Ascending aorta (tissue), 2 donors: ENCODE results near the gene SVOP. TPM values are rescaled to one million over a fixed set of nuclear protein-coding genes. Genes with fewer than 3 reads are reported as not detected.

Experiments used
- DNase-seq, 2 donors: peaks; one replicate each; pipeline ENCODE4 v3.0.0-alpha.2; 2019; ENCODE audit warnings: low spot score in 2 of 2
- H3K27ac ChIP-seq, 2 donors: fragments of 200-600 bp; sonication (generic); one replicate each; pipeline ENCODE4 v1.5.1; 2016 to 2017; ENCODE audit warnings: mild to moderate bottlenecking in 1 of 2
- H3K27me3 ChIP-seq: fragments of 200-600 bp; sonication (generic); one replicate; pipeline ENCODE4 v1.5.1; 2017
- H3K36me3 ChIP-seq, 2 donors: fragments of 200-600 bp; sonication (generic); one replicate each; pipeline ENCODE4 v1.5.1; 2016
- H3K4me1 ChIP-seq, 2 donors: fragments of 200-600 bp; sonication (generic); one replicate each; pipeline ENCODE4 v1.5.1; 2016 to 2017; ENCODE audit warnings: mild to moderate bottlenecking in 1 of 2
- H3K4me3 ChIP-seq, 2 donors: fragments of 200-600 bp; sonication (generic); one replicate each; pipeline ENCODE4 v1.5.1; 2016 to 2017; ENCODE audit warnings: mild to moderate bottlenecking in 1 of 2
- H3K9me3 ChIP-seq, 2 donors: fragments of 200-600 bp; sonication (generic); one replicate each; pipeline ENCODE4 v1.5.1; 2016
- intact Hi-C: fragments of 100-400 bp; cut with DNase I; formaldehyde crosslinking; loops from one replicate; pipeline ENCODE4 v1.15.1; 2023
- total RNA-seq: library from RNA; depleted of rRNA; stranded (reverse); fragments of >200 nt; gene quantifications from one replicate; pipeline ENCODE4 v1.1.0, GENCODE V29; 2016
- TF ChIP-seq, protein P1 (sequence below), 3 experiments: fragments of 200-600 bp in 2 of 3; fragments of 450-650 bp in 1 of 3; sonication (generic) in 2 of 3; IDR thresholded peaks; one replicate each; pipeline ENCODE4 v1.5.1; 2016 to 2019; ENCODE audit warnings: antibody characterized with exemption in 3 of 3, mild to moderate bottlenecking in 1 of 3, moderate library complexity in 1 of 3

Gene SVOP
- total RNA-seq, 1 donor from 2014 or later = not detected

DNA sequence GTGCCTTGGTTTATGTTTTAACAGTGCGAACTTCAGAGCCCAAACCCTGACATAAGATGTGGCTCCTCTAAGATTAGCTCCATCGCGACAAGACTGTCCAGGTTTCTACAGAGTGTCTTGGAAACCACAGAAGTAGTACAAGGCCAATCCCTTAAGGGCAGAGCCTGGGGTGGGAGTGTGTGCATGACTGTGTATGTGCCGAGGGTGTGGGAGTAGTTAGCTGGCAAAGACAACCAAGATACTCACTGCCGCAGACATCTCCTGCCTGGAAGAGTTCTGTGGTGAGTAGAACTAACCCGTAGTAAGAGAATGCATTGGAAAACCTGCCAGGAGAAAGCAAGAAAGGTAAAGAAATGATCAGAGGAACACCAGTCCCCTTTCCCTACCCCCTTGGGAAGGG, 86.9 kb downstream of the SVOP start:
- no peak overlapping the region for H3K27ac ChIP-seq
- no peaks in the 10 kb centered on the region for H3K36me3 ChIP-seq
- no peaks in the 10 kb centered on the region for H3K27me3 ChIP-seq
- intact Hi-C loops = no loop called here
- no peak for DNase-seq
- H3K9me3 ChIP-seq = no peaks in the 10 kb centered on the region
- H3K4me1 ChIP-seq = no peaks in the 10 kb centered on the region
- TF ChIP-seq, protein P1, sequence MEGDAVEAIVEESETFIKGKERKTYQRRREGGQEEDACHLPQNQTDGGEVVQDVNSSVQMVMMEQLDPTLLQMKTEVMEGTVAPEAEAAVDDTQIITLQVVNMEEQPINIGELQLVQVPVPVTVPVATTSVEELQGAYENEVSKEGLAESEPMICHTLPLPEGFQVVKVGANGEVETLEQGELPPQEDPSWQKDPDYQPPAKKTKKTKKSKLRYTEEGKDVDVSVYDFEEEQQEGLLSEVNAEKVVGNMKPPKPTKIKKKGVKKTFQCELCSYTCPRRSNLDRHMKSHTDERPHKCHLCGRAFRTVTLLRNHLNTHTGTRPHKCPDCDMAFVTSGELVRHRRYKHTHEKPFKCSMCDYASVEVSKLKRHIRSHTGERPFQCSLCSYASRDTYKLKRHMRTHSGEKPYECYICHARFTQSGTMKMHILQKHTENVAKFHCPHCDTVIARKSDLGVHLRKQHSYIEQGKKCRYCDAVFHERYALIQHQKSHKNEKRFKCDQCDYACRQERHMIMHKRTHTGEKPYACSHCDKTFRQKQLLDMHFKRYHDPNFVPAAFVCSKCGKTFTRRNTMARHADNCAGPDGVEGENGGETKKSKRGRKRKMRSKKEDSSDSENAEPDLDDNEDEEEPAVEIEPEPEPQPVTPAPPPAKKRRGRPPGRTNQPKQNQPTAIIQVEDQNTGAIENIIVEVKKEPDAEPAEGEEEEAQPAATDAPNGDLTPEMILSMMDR (IDR thresholded peaks at IDR 0.05) = no peak
- H3K4me3 ChIP-seq = no peak overlapping the region

DNA sequence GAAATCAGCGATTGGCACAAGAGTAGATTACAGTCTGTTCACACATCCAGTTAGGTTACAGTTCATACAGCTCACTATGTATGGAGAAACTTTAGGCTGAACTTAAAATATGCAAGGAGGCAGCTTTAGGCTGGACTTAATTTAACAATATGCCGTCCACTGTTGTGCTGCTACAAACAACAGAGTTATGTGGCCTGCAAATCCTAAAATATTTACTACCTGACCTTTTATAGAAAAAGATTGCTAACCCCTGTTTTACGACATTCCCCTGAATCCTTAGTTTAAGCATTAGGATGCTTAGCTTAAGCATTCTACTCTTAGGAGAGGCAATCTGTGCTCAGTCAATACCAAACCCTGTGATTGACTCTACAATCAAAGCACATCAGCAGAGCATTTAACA, 90.1 kb downstream of the SVOP start:
- Histone ChIP-seq H3K4me3 (no peak overlapping the region), H3K27me3 (no peaks in the 10 kb centered on the region), H3K4me1 (no peaks in the 10 kb centered on the region), H3K36me3 (no peaks in the 10 kb centered on the region), H3K27ac (no peak overlapping the region), H3K9me3 (no peaks in the 10 kb centered on the region)
- intact Hi-C loops = no loop called here
- DNase-seq = no peak
- TF ChIP-seq, protein P1 (IDR thresholded peaks at IDR 0.05) = no peak

DNA sequence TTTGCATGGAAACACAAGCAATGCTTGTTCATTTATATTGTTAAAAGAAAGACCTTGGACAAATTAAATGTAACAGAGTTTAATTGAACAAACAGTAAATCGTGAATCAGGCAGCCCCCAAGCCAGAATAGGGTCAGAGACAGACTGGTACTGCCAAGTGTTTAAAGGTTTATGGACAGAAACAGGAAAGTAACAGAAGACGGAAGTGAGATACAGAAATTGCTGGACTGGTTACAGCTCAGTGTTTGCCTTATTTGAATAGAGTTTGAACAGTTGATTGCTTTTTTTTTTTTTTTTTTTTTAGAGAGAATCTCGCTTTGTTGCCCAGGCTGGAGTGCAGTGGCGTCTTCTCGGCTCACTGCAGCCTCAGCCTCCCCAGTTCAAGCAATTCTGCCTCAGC, 90.7 kb downstream of the SVOP start:
- no peaks in the 10 kb centered on the region for H3K36me3 ChIP-seq
- H3K27ac ChIP-seq = no peak overlapping the region
- H3K27me3 ChIP-seq = no peaks in the 10 kb centered on the region
- no peak overlapping the region for H3K4me3 ChIP-seq
- TF ChIP-seq, protein P1 (IDR thresholded peaks at IDR 0.05) = no peak
- no peaks in the 10 kb centered on the region for H3K9me3 ChIP-seq
- intact Hi-C loops = no loop called here
- H3K4me1 ChIP-seq = no peaks in the 10 kb centered on the region
- no peak for DNase-seq

DNA sequence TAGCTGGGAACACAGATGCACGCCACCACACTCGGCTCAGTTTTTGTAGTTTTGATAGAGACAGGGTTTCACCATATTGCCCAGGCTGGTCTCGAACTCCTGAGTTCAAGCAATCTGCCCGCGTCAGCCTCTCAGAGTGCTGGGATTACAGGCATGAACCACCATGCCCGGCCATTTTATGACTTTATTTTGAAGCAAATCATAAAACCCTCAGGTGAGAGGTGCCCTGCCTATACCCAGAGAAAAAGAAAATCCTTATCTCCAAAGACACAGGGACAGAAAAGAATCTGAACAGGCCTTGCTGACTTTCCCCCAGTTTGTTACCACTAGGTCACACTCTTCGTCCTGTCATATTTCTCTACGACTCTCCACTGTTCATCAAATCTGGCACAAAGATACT, 92.2 kb downstream of the SVOP start:
- no peaks in the 10 kb centered on the region for H3K4me1 ChIP-seq

DNA sequence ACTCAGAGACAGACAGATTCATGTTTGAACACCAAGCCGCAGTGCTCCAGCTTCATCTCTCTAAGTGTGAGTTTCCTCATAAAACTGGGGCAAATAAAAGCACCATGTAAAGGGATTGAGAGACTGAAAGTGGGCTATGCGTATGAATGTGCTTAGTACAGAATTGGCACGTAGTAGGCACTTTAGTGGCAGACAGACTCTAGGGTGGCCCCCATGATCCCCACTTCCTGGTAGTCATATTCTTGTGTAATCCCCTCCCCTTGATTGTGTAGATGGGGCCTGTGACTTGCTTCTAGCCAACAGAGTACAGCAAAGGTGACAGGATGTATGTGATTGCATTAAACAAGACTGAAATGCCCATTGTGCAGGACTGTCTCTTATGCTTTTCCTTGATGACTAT, 98.0 kb downstream of the SVOP start:
- Histone ChIP-seq H3K9me3 (no peaks in the 10 kb centered on the region), H3K27me3 (no peaks in the 10 kb centered on the region), H3K27ac (no peak overlapping the region), H3K4me1 (no peaks in the 10 kb centered on the region), H3K4me3 (no peak overlapping the region), H3K36me3 (no peaks in the 10 kb centered on the region)
- intact Hi-C loops = no loop called here
- DNase-seq = no peak
- TF ChIP-seq, protein P1 (IDR thresholded peaks at IDR 0.05) = no peak

More for the DNA sequence above, 92.2 kb downstream of the SVOP start:
- Histone ChIP-seq H3K4me3 (no peak overlapping the region), H3K9me3 (no peaks in the 10 kb centered on the region), H3K27me3 (no peaks in the 10 kb centered on the region), H3K27ac (no peak overlapping the region), H3K36me3 (no peaks in the 10 kb centered on the region)
- intact Hi-C loops = no loop called here
- TF ChIP-seq, protein P1 (IDR thresholded peaks at IDR 0.05) = no peak
- DNase-seq = no peak

DNA sequence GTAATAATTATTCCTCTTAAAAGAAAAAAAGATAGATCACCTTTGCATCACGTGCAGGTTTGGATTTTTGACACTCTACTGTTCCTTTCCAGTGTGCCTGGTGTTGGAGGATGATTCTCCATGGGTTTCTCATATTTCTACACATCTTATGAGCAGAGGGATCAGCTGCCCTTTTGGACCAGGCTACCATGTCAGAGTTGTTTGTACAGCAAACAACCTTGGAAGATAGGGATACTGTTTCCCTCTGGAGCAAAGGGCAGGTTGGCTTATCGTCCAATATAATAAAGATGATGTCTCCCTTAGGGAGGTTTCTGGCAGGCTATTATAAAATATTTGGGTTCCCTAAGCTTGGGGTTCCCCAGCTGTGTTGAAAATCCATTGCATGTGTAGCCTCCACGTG, 98.9 kb downstream of the SVOP start:
- no peaks in the 10 kb centered on the region for H3K27me3 ChIP-seq
- H3K36me3 ChIP-seq = no peaks in the 10 kb centered on the region

More for the DNA sequence above, 98.9 kb downstream of the SVOP start:
- Histone ChIP-seq H3K9me3 (no peaks in the 10 kb centered on the region), H3K4me1 (no peaks in the 10 kb centered on the region), H3K27ac (no peak overlapping the region), H3K4me3 (no peak overlapping the region)
- TF ChIP-seq, protein P1 (IDR thresholded peaks at IDR 0.05) = no peak
- intact Hi-C loops = no loop called here
- DNase-seq = no peak
